HFFc6 (cell line): ENCODE measurements around the gene GRPEL1. TPM values are rescaled to one million over a fixed set of nuclear protein-coding genes. Genes with fewer than 3 reads are reported as not detected.

Source experiments
- DNase-seq: peaks from one replicate; pipeline ENCODE4 v3.0.0-alpha.2; 2018
- H3K27ac Mint-ChIP-seq: 2 replicates; pipeline ENCODE4 v1.8.0; 2020; ENCODE audit warnings: mild to moderate bottlenecking, mixed read lengths
- H3K27me3 Mint-ChIP-seq: 2 replicates; pipeline ENCODE4 v1.8.0; 2021; ENCODE audit warnings: mild to moderate bottlenecking, moderate library complexity, mixed read lengths; ENCODE audit not compliant: insufficient read depth
- H3K36me3 Mint-ChIP-seq: 2 replicates; pipeline ENCODE4 v1.8.0; 2021; ENCODE audit warnings: low read depth, mixed read lengths
- H3K4me1 Mint-ChIP-seq: 2 replicates; pipeline ENCODE4 v1.8.0; 2020; ENCODE audit warnings: low read depth, mixed read lengths
- H3K4me3 Mint-ChIP-seq: 2 replicates; pipeline ENCODE4 v1.8.0; 2020; ENCODE audit warnings: mild to moderate bottlenecking, moderate library complexity, mixed read lengths
- H3K9me3 Mint-ChIP-seq: 2 replicates; pipeline ENCODE4 v1.8.0; 2020; ENCODE audit warnings: mild to moderate bottlenecking, mixed read lengths
- total RNA-seq, 6 experiments: library from RNA; stranded (reverse); fragmentation: NEBNext Ultra II Directional; extraction: Animal tissue kit (Norgen Biotek cat#: 25700); gene quantifications; 2 replicates in 1 of 6; 3 replicates in 5 of 6; pipeline ENCODE4 v1.2.3, GENCODE V29; 2021
- TF ChIP-seq, protein P1 (sequence below): fragments of 200-600 bp; sonication (generic); IDR thresholded peaks from 2 replicates; pipeline ENCODE4 v1.5.0; 2021; ENCODE audit warnings: antibody characterized with exemption, mild to moderate bottlenecking

Gene GRPEL1
- total RNA-seq, 6 experiments from 2014 or later: 43.1 to 62.1 (median 45.3) TPM

DNA sequence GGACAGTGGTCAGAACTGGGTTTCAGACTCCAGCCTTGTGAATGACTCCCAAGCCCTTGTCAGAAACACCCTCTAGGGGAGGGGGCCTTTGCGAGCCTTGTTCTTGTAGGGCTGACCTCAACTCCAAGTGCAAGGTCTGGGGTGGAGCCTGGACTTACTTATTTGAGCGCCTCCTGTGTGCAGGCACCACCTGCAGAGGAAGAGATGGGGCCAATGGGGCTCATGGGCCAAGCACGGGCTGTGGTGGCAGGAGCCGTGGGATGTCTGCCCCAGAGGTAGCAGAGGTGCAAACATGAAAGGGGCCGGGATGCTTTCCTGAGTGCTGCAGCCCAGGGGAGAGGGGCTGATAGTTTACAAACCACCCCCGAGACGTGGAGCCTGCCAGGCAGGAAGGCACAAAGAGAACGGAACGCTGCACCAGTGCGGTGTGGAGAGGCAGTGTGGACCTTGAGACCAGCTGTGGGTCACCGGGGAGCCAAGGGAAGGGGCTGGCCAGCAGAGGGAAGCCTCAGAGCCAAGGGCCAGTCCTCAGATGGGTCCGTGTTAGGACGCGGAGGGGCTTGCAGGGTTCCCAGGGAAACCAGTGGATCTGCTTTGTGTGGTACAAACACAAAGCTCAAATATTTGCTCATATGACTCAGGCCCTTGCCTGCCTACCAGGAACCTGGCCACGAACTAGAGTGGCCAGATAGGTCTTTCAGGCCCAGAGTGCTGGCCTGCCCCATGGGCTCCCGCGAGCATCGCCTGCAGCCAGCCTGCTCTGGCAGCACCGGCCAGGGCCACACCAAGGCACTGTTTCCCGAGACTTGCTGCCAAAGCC lies 33.4 kb downstream of the GRPEL1 start:
- H3K27ac Mint-ChIP-seq: peak overlapping the region; percentile 55; the same call in 1 of the 2 replicates

DNA sequence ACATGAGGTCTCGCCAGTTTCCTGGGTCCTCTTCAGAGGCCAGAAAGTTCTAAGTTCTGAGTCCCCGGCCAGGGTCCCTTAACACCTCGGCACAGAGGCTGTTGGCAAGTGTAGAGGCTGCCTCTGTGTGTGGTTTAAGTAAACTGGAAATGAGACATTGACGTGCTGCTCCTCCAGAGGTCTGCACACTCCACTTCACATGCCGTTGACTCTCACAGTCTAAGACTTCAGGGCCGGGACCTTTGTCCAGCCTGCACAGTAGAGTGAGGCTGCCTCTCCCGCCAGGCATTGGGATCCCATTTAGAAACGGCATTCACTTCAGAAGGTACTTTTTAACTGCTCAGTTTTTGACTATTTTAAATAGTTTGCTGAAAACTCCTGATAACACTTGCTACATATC lies 35.3 kb downstream of the GRPEL1 start:
- H3K27ac Mint-ChIP-seq: no peak overlapping the region
- H3K4me1 Mint-ChIP-seq: peaks cover 38% of the 10 kb centered on the region
- no peaks in the 10 kb centered on the region; the same call in 1 of the 2 replicates for H3K27me3 Mint-ChIP-seq
- H3K36me3 Mint-ChIP-seq: peaks cover 19% of the 10 kb centered on the region; the same call in 1 of the 2 replicates
- H3K9me3 Mint-ChIP-seq: no peaks in the 10 kb centered on the region
- TF ChIP-seq, protein P1, sequence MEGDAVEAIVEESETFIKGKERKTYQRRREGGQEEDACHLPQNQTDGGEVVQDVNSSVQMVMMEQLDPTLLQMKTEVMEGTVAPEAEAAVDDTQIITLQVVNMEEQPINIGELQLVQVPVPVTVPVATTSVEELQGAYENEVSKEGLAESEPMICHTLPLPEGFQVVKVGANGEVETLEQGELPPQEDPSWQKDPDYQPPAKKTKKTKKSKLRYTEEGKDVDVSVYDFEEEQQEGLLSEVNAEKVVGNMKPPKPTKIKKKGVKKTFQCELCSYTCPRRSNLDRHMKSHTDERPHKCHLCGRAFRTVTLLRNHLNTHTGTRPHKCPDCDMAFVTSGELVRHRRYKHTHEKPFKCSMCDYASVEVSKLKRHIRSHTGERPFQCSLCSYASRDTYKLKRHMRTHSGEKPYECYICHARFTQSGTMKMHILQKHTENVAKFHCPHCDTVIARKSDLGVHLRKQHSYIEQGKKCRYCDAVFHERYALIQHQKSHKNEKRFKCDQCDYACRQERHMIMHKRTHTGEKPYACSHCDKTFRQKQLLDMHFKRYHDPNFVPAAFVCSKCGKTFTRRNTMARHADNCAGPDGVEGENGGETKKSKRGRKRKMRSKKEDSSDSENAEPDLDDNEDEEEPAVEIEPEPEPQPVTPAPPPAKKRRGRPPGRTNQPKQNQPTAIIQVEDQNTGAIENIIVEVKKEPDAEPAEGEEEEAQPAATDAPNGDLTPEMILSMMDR: no peak
- no peak overlapping the region for H3K4me3 Mint-ChIP-seq
- DNase-seq: no peak

More for the DNA sequence above, 33.4 kb downstream of the GRPEL1 start:
- TF ChIP-seq, protein P1: no peak
- H3K4me1 Mint-ChIP-seq: peaks cover 30% of the 10 kb centered on the region
- H3K36me3 Mint-ChIP-seq: peaks cover 13% of the 10 kb centered on the region; the same call in 1 of the 2 replicates
- H3K27me3 Mint-ChIP-seq: peaks cover 2% of the 10 kb centered on the region
- no peak overlapping the region for H3K4me3 Mint-ChIP-seq
- peak; percentile 38 for DNase-seq
- H3K9me3 Mint-ChIP-seq: no peaks in the 10 kb centered on the region

DNA sequence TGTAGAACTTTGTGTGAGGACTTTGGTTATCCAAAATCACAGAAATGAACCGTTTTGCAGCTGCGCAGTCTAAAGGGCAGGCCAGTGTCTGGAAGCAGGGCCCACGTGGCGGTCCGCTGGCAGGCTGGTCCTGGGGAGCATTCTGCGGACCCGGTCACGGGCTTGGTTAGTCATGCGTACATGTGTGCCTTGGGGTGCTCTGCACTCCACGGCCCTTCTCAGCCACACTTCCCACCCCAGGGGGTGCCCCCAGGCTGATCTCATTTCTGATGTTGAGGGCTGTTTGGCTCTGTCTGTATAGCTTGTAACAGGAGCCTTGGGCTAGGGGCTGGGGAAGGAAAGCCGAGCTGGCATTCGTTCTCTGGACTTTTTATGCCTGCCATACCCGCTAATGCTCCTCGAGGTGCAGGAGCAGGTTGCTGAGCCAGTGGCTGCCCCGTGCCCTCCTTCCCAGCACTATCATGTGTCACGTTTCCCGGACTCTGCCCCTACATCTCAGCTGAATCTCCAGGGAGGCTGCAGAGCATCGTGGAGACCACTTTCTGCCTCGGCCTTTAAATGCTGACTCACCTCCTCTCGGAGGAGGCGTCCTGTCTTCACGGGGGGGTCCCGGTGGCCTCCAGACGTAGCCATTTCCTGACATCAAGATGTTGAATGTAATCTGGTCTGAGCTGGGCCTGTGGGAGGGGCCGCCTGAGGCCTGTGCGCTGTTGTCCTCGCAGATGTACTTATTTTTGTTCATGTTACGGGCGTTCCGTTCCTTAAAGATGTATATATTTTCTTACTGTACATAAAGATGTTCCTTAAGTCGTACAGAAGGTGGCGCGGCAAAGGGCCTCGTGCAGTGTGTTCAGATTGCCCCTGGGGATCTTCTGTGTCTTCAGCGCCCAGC lies 36.1 kb downstream of the GRPEL1 start:
- TF ChIP-seq, protein P1: no peak
- H3K4me1 Mint-ChIP-seq: peaks cover 31% of the 10 kb centered on the region
- no peak overlapping the region for H3K4me3 Mint-ChIP-seq
- no peak for DNase-seq
- H3K27me3 Mint-ChIP-seq: no peaks in the 10 kb centered on the region; the same call in 1 of the 2 replicates
- H3K9me3 Mint-ChIP-seq: no peaks in the 10 kb centered on the region
- H3K36me3 Mint-ChIP-seq: peaks cover 19% of the 10 kb centered on the region; the same call in 1 of the 2 replicates
- no peak overlapping the region for H3K27ac Mint-ChIP-seq

GRCh38 chr4:7030856-7031255 lies 37.0 kb downstream of the GRPEL1 start:
- no peak overlapping the region for H3K27ac Mint-ChIP-seq
- no peaks in the 10 kb centered on the region; the same call in 1 of the 2 replicates for H3K27me3 Mint-ChIP-seq

GRCh38 chr4:7029921-7030320 lies 37.9 kb downstream of the GRPEL1 start:
- DNase-seq: no peak
- TF ChIP-seq, protein P1: no peak
- no peaks in the 10 kb centered on the region; the same call in 1 of the 2 replicates for H3K27me3 Mint-ChIP-seq
- peaks cover 26% of the 10 kb centered on the region; the same call in 1 of the 2 replicates for H3K36me3 Mint-ChIP-seq
- H3K4me3 Mint-ChIP-seq: no peak overlapping the region
- H3K9me3 Mint-ChIP-seq: no peaks in the 10 kb centered on the region
- H3K4me1 Mint-ChIP-seq: peaks cover 15% of the 10 kb centered on the region
- no peak overlapping the region for H3K27ac Mint-ChIP-seq

More at GRCh38 chr4:7030856-7031255, 37.0 kb downstream of the GRPEL1 start:
- peaks cover 21% of the 10 kb centered on the region for H3K4me1 Mint-ChIP-seq
- peaks cover 26% of the 10 kb centered on the region; the same call in 1 of the 2 replicates for H3K36me3 Mint-ChIP-seq
- H3K9me3 Mint-ChIP-seq: no peaks in the 10 kb centered on the region
- TF ChIP-seq, protein P1: no peak
- no peak for DNase-seq
- no peak overlapping the region for H3K4me3 Mint-ChIP-seq
